ENCODE data around the gene REC8. TPM values are rescaled to one million over a fixed set of nuclear protein-coding genes. Genes with fewer than 3 reads are reported as not detected.

The REC8 gene
- total and polyA plus RNA-seq, 2 of the 13 experiments (the other 11 are each of a cell fraction or from before 2014, with no cell fraction given): 3.4 to 14.7 TPM

DNA sequence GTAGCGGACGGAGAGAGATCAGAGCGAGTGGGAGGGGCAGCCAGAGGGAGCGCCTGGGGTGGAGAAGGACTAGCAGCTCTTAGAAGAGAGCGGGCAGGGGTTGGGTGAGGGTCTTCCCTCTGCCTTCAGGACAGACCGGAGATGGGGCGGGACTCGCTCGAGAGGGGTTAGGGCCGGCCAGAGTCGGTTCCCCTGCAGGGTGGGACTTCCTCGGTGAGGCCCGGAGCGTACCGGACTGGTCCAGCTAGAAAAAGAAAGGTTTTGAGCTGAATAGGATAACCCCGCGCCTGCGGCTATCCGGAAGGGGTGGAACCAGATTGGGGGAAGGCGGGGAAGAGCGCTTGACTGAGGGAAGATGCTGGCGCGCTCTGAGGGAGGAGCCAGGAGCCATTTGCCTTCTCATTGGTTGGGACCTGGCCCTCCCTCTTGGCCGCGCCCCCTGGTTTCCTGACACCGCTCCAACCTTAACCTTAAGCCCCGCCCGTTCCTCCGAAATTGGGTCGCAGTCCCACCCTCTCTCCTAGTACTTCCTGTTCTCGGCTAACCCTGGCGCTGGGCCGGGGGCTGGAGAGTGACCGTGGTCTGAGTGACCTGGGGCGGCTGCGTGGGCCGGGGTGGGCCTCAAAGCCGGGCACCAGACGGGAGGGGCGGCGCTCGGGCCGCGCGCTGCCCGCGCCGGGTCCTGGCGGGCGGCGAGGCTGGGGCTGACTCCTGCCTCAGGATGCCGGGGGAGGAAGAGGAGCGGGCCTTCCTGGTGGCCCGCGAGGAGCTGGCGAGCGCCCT lies 24.7 kb upstream of the REC8 start, which contains the start of gene RNF31 (continued):
- TF ChIP-seq NCOR1 (IDR thresholded peaks at IDR 0.05; ENCODE audit: borderline replicate concordance, low read length): peak; percentile 30; the same call in 1 of the 2 replicates
- TF ChIP-seq, protein P1, sequence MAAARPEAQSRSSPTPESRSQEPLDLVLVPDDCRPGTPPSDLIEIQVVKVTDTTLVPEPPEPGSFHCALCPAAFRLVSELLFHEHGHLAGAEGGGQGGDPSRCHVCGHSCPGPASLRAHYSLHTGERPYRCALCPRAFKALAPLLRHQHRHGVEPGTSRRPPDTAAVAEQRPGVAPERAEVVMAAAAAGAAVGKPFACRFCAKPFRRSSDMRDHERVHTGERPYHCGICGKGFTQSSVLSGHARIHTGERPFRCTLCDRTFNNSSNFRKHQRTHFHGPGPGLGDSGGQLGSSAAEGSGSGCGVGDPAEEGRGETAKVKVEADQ (CRISPR knock-in tag; IDR thresholded peaks at IDR 0.05; ENCODE audit: borderline replicate concordance): 0 out of 2 replicates have a peak, but pooled peaks have one; percentile 29
- peak; percentile 98 for TF ChIP-seq ZFY (CRISPR knock-in tag; IDR thresholded peaks at IDR 0.05)
- TF ChIP-seq ZNF773 (CRISPR knock-in tag; IDR thresholded peaks at IDR 0.05; ENCODE audit: borderline replicate concordance): peak; percentile 90; the same call in 1 of the 2 replicates
- TF ChIP-seq SOX6 (IDR thresholded peaks at IDR 0.05): no peak
- peak; percentile 62 for TF ChIP-seq SOX6 (CRISPR knock-in tag; IDR thresholded peaks at IDR 0.05)
- 0 out of 2 replicates have a peak, but pooled peaks have one; percentile 5 for TF ChIP-seq ZFP90 (CRISPR knock-in tag; IDR thresholded peaks at IDR 0.05; ENCODE audit: borderline replicate concordance)
- TF ChIP-seq PHF5A (CRISPR knock-in tag; IDR thresholded peaks at IDR 0.05; ENCODE audit: low read depth, unreplicated experiment): peak; percentile 26
- TF ChIP-seq ARNT (IDR thresholded peaks at IDR 0.05): no peak
- TF ChIP-seq, protein P2, sequence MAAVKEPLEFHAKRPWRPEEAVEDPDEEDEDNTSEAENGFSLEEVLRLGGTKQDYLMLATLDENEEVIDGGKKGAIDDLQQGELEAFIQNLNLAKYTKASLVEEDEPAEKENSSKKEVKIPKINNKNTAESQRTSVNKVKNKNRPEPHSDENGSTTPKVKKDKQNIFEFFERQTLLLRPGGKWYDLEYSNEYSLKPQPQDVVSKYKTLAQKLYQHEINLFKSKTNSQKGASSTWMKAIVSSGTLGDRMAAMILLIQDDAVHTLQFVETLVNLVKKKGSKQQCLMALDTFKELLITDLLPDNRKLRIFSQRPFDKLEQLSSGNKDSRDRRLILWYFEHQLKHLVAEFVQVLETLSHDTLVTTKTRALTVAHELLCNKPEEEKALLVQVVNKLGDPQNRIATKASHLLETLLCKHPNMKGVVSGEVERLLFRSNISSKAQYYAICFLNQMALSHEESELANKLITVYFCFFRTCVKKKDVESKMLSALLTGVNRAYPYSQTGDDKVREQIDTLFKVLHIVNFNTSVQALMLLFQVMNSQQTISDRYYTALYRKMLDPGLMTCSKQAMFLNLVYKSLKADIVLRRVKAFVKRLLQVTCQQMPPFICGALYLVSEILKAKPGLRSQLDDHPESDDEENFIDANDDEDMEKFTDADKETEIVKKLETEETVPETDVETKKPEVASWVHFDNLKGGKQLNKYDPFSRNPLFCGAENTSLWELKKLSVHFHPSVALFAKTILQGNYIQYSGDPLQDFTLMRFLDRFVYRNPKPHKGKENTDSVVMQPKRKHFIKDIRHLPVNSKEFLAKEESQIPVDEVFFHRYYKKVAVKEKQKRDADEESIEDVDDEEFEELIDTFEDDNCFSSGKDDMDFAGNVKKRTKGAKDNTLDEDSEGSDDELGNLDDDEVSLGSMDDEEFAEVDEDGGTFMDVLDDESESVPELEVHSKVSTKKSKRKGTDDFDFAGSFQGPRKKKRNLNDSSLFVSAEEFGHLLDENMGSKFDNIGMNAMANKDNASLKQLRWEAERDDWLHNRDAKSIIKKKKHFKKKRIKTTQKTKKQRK (IDR thresholded peaks at IDR 0.05; ENCODE audit: low read length): no peak
- TF ChIP-seq, protein P3, sequence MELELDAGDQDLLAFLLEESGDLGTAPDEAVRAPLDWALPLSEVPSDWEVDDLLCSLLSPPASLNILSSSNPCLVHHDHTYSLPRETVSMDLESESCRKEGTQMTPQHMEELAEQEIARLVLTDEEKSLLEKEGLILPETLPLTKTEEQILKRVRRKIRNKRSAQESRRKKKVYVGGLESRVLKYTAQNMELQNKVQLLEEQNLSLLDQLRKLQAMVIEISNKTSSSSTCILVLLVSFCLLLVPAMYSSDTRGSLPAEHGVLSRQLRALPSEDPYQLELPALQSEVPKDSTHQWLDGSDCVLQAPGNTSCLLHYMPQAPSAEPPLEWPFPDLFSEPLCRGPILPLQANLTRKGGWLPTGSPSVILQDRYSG (CRISPR knock-in tag; IDR thresholded peaks at IDR 0.05): peak; percentile 90
- no peak for TF ChIP-seq JARID2 (CRISPR knock-in tag; IDR thresholded peaks at IDR 0.05; ENCODE audit: insufficient replicate concordance)
- TF ChIP-seq, protein P4, sequence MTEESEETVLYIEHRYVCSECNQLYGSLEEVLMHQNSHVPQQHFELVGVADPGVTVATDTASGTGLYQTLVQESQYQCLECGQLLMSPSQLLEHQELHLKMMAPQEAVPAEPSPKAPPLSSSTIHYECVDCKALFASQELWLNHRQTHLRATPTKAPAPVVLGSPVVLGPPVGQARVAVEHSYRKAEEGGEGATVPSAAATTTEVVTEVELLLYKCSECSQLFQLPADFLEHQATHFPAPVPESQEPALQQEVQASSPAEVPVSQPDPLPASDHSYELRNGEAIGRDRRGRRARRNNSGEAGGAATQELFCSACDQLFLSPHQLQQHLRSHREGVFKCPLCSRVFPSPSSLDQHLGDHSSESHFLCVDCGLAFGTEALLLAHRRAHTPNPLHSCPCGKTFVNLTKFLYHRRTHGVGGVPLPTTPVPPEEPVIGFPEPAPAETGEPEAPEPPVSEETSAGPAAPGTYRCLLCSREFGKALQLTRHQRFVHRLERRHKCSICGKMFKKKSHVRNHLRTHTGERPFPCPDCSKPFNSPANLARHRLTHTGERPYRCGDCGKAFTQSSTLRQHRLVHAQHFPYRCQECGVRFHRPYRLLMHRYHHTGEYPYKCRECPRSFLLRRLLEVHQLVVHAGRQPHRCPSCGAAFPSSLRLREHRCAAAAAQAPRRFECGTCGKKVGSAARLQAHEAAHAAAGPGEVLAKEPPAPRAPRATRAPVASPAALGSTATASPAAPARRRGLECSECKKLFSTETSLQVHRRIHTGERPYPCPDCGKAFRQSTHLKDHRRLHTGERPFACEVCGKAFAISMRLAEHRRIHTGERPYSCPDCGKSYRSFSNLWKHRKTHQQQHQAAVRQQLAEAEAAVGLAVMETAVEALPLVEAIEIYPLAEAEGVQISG (CRISPR knock-in tag; IDR thresholded peaks at IDR 0.05): peak; percentile 69
- TF ChIP-seq ZNF644 (CRISPR knock-in tag; IDR thresholded peaks at IDR 0.05; ENCODE audit: low read depth): no peak
- TF ChIP-seq, protein P5, sequence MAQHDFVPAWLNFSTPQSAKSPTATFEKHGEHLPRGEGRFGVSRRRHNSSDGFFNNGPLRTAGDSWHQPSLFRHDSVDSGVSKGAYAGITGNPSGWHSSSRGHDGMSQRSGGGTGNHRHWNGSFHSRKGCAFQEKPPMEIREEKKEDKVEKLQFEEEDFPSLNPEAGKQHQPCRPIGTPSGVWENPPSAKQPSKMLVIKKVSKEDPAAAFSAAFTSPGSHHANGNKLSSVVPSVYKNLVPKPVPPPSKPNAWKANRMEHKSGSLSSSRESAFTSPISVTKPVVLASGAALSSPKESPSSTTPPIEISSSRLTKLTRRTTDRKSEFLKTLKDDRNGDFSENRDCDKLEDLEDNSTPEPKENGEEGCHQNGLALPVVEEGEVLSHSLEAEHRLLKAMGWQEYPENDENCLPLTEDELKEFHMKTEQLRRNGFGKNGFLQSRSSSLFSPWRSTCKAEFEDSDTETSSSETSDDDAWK (CRISPR knock-in tag; IDR thresholded peaks at IDR 0.05): no peak
- TF ChIP-seq, protein P6, sequence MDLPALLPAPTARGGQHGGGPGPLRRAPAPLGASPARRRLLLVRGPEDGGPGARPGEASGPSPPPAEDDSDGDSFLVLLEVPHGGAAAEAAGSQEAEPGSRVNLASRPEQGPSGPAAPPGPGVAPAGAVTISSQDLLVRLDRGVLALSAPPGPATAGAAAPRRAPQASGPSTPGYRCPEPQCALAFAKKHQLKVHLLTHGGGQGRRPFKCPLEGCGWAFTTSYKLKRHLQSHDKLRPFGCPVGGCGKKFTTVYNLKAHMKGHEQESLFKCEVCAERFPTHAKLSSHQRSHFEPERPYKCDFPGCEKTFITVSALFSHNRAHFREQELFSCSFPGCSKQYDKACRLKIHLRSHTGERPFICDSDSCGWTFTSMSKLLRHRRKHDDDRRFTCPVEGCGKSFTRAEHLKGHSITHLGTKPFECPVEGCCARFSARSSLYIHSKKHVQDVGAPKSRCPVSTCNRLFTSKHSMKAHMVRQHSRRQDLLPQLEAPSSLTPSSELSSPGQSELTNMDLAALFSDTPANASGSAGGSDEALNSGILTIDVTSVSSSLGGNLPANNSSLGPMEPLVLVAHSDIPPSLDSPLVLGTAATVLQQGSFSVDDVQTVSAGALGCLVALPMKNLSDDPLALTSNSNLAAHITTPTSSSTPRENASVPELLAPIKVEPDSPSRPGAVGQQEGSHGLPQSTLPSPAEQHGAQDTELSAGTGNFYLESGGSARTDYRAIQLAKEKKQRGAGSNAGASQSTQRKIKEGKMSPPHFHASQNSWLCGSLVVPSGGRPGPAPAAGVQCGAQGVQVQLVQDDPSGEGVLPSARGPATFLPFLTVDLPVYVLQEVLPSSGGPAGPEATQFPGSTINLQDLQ (CRISPR knock-in tag; IDR thresholded peaks at IDR 0.05): no peak

Measured in HepG2 (cell line).